ENCODE measurements around the gene ST6GALNAC6.

Gene ST6GALNAC6

DNA sequence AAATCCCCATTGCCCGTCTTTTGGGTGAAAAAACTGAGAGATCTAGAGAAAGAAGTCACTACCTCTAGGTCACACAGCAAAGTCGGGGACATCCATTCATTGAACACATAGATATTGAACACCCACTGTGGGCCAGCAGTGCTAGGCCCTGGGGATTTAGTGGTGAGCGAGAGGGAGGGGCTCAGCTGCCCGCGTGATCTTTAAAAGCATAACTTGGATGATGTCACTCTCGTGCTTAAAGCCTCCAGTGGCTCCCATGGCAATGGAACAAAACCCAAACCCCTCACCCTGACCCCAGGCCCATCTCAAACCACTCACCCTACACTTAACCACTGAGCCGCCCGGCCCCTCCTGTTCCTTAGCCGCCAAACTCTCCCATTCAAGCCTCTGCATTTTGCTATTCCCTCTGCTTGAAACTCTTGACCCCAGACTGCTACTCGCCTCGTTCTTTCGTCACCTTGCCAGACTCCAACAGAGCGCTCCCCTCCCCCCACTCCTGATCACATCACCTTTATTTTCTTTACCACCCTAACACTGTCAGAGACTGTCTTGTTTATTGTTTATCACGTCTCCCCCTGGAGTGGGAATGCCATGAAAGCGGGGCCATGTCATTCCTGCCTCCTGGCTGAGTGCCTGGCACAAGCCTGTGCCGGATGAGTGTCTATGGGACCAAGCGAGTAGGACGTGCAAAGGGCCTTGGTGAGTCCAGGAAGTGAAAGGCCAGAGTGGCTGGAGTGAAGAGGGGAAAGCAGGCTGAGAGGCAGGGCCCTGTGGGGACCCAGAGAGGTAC lies 31.9 kb upstream of the ST6GALNAC6 start:
- DNase-seq = no peak

DNA sequence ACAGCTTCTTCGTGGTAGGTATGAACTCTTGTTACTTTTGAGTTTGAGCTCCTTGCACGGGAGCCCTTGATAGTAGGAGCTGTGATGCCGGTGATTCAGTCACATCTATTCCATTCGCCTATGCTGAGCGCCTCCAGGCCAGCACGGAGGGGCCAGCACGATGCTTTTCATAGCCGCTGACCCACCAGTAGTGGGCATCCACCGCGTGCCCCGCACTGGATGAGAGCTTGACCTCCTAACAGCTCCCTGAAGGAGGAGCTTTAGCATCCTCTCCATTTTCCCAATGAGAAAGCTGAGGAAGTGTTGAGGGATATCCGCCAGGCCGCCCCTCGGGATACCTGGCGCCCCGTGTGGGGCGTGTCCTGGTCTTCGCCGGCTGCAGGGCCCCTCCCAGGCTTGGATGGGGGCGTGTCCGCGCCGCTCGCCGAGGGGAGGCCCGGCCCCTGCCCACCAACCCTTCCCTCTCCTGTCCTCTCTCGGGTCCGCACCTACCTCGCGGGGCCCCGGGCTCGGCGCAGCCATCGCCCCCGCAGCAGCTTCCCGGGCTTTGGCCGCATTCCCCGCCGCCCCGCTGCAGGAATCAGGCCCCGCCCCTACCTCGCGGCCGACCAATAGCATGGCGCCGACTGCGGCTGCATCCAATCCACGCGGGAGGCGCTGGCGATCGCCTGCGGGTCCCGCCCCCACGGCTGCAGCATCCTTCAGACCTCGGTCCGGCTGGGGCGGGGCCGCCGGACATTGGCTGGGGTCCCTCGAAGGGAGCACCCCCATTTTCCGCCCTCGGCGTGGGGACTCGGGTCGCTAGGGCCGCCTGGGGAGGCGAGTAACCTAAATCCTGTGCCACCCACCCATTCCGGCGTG lies 31.1 kb upstream of the ST6GALNAC6 start, which contains the start of gene PIP5KL1:
TSS of gene PIP5KL1 (minus strand) at position 547 of the 861 bp plus-strand sequence. CDS start at position 522, 25 bp downstream.
- peak; percentile 71 for DNase-seq

DNA sequence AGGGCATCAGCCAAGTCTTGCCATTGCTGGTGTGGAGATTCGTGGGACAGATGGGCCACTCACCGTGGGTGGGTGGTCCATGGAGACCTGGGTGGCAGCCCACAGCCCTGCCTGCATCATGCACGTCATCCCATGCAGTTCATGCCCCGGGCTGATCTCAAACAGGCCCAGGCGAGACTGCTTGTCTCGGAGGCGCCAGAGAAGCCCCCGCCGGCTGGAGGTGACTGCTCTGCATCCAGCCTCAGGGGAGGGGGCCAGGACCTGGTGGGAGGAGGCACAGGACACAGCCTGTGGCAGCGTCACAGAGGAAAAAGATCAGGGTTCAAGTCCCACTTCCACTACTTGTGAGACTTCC lies 30.2 kb upstream of the ST6GALNAC6 start:
- DNase-seq = no peak

DNA sequence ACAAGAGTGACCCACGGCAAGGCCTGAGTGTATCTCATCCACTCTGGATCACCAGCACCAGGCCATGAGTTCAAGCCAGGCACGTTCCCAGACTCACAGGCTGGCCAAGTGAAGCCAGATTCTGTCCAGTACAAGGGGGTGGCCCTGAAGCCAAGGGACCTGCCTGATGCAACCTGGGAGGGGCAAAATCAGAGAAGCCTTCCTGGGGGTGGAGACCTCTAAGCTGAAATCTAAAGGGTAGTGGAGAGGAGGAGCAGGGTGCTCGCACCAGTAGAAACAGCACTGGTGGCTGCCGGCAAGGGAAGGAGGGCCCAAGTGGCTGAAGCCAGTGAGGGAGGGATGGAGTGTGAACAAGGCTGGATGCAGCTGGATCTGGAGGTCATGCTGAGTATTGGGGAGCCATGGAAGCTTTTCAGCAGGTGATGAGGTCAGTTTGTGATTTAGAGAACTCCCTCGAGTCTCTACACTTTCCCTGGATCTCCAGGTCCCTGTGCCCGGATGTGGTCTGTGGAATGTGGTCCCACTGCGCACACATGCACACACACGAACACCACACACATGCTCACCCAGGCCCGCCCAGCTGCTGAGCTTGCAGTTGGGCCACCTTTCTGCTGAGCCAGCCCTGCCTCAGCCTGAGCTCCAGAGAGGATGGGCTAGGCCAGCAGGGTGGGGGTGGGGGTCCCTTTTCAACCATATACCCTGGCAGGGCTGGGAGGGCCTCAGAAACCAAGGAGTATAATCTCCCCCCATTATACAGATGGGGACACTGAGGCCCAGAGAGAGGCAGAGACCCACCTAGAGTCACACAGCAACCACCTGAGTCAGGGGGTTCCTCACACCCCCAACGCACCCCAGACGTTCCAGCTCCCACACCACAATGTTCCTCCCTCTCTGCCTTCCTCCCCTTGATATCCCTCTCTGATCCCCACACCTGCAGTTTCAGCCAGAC lies 29.5 kb upstream of the ST6GALNAC6 start:
- DNase-seq = no peak

DNA sequence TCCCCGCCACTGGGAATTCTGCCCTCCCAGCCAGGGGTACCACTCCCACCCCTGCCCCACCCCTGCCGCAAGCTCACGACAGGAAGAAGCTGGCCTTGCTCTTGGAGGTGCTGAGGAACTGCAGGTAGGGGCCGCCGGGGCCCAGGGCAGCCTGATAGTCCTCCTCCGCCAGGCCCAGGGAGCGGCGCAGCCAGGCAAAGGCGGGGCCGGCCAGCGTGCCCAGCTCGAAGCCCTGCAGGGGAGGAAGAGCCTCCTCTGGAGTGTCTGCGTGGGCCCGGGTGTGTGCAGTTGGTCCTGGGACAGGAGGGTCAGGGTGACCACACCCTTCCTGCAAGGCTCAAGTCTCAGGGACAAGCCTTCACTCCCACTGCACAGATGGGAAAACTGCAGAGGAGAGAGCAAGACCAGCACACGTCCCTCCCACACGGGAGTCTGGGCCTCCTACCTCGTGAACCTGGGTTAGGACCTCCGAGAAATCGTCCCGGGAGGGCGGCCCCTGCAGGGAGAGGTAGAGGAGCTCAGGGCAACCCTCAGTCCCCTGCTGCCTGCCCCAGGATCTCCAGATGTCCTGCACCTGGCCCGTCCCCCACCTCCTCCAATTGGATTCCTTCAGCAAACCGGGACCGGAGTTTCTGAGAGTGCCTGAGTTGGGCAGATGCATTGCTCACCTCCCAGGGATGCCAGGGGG lies 28.7 kb upstream of the ST6GALNAC6 start:
- DNase-seq = no peak

DNA sequence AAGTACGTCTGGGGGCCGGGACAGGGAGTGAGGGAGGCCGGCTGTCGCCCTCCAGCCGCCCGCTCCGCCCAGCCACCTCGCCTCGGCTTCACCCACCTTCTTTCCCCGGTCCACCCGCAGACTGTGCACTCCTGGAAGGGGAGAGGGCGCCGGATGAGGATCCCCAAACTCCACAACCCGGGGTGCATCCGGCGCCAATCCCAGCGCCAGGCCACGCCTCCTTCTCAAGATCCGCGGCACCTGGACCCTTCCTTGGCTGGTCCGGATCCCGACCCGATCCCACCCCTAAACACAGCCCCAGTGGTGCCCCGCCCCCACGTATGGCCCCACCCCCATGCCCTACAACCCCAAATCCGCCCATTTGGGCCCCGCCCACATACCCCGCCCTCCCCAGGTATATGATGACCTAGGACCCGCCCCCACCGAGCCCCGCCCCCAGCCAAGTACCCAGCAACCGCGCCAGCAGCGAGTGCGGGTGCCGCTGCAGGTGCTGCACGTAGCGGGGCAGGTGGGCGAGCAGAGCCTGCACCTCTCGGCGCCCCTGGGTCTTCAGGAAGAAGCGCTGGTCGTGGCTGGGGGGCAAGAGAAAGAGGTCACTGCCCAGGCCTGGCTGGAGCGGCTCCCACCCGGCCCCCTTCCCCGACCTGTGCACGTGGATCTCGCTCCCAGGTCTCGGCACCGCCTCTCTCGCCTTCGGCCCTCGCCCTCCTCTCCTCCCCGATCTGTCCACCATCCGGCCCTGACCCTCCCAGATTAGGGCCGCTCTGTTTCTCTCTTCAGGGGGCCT lies 28.0 kb upstream of the ST6GALNAC6 start:
- peak; percentile 86 for DNase-seq

DNA sequence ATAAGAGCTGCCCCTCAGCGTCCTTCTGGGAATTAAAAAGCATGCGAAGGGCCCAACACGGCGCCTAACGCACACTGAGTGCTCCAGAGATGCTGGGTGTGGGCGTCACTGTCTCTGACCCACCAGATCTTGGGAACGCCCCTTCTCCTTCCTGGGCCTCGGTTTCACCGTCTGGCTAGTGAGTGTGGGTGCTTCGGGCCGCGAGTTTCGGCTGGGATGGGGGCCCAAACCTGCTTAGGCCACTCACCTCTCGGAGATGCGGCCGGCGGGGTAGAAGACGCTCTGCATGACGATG lies 27.4 kb upstream of the ST6GALNAC6 start:
- DNase-seq = no peak

DNA sequence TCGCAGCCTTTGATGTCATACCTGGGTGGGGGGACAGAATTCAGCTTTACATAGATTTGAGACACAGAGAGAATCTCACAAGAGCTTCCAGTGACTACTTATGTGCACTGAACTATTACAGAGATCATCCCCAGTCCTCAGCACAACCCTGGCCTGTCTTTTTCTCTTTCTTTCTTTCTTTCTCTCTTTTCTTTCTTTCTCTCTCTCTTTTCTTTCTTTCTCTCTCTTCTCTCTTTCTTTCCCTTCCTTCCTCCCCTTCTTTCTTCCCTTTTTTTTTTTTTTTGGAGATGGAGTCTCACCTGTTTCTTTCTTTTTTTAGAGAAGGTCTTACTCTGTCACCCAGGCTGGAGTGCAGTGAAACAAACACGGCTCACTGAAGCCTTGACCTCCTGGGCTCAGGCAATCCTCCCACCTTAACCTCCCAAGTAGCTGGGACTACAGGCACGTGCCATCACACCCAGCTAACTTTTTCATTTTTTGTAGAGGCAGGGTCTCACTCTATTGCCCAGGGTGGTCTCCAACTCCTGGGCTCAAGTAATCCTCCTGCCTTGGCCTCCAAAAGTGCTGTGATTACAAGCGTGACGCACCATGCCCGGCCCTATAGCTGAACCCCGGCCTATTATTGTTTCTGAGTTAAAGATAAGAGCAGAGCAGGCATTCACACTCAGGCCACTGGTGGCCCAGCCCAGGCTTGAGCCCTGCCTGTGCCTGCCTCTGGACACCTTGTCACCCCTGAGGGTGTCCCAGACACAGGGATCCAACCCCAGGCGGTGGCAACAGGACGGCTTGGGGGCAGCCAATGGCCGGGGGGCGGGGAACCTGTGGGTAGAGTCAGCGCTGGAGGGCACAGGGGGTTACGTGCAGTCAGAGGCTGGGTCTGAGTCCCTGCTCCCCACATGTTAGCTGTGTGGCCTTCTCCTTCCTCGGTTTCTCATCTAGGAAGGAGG lies 26.8 kb upstream of the ST6GALNAC6 start:
- DNase-seq = no peak

DNA sequence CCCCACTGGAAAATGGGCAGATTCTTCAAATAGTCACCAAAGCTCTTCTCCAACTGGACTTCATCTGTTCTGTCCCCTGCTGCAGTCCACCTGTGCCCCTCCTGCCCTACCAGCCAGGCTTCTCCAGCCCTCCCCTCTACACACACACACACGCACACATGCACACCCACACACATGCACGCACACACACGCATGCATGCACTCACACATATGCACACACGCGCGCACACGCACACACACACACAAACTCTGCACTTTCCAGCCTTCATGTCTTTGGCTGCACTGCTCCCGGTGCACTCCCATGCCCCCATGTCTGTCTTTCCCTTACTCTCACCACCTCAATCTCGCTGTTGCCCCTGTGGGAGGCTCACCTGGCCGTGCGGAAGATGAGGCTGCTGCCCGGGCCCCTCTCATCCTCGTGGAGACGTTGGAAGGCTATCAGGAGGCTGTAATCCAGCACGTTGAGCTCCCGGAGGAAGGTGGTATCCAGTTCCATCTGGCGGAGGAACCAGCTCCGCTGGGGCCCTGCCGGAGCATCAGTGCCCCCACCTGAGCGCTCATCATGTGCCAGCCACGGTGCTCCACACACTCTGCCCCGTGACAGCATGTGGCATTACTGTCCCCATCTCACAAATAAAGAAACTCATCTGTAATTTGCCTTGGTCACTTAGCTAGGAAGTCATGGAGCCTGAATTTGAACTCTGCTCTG lies 25.5 kb upstream of the ST6GALNAC6 start:
- DNase-seq = no peak

DNA sequence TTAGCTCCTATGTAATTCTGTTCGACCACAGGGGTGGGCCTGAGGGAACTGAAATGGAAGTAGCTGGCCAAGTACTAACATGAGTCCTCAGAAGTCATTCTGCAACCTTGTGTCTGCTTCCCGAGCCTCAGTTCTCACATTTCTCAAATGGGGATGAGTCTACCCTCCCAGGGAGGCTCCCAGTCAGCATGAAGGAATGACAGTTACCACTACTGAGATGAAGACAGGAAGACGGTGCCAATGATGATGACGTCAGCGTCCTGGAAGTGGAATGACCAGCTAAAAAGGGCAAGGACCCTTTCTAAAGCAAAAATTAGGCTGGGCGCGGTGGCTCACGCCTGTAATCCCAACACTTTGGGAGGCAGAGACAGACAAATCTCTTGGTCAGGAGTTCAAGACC lies 24.4 kb upstream of the ST6GALNAC6 start:
- no peak for DNase-seq

DNA sequence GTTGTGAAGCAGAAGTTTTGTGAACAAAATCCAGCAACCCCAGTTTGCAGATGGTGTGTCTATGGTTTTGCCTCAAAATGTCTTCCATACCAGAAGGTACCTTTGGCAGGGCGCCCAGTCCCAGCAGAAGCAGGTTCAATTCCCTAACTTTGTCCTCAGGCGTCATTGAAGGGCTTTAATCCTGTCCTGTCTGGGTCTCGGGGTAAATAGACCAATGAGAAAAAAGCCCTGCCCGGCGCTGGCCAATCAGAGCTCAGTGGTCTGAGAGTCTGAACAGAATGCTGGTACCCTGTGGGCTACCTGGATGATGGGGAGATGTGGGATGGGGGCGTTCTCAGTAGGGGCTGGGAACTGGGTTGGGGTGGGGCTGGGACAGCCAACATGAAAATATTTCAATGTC lies 23.6 kb upstream of the ST6GALNAC6 start:
- no peak for DNase-seq

DNA sequence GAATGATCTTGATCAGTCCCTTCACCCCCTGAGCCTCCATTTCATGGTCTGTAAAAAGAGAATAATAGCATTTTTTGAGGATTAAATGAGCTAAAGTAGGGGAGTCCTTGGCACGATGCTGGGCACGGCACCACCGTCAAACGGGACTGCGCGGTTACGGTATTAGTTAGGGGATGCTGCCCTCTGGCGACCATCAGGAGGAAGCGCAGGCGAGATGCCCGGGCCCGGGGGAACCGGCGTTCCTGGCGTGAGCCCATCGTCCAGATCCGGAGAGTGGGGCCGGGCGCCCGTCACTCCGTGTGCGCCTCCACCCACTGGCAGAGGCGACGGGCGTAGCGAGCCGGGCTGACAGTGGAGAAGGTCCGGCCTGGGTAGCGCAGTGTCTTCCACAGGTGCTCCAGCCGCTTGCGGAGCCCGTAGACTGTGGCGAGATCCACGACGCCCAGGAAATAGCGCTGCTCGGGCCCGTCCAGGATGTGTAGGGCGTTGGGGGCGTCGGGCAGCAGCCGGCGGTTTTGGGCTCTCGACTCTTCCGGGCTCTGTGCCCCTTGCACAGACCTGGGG lies 22.2 kb upstream of the ST6GALNAC6 start:
- peak; percentile 83 for DNase-seq

DNA sequence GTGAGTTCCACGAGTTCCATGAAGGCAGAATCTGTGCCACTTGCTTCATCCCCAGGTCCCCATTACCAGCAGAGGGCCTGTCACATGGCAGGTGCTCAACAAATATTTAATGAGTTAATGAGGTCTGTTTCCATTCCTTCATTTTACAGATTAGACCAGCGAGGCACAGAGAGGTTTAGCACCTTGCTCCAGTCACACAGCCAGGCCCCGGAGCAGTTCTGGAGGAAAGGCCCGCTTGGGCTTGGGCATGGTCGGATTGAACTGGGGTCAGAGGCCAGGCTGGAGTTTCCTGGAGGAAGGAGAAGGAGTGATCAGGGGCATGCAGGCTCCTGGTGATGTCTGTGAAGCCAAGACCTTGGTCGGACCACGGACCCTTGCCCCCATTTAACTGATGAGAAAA lies 21.4 kb upstream of the ST6GALNAC6 start:
- DNase-seq = no peak

DNA sequence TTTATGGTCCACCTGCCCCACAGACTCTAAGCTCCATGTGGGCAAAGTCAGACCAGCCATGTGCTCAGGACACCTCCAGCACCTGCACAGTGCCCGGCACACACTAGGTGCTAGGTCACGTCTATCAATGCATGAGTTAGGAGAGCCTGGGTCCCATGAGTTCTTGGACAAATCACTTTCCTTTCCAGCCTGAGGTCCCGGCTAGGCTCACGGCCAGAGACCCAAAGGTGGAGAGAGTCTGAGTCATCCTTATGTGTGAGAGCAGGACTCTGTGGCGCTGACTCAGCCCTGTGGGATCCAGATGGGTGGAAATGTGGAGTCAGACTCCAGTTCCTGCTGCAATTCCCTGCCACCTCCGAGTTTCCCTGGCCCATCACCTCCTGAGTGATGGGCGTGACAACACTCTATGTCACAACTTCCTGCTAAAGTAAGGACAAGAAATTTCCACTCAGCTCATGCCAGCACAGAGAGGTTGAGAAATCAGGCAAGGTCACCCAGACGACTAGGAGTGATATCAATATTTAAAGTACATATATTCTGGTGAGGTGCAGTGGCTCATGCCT lies 19.9 kb upstream of the ST6GALNAC6 start:
- DNase-seq = no peak

DNA sequence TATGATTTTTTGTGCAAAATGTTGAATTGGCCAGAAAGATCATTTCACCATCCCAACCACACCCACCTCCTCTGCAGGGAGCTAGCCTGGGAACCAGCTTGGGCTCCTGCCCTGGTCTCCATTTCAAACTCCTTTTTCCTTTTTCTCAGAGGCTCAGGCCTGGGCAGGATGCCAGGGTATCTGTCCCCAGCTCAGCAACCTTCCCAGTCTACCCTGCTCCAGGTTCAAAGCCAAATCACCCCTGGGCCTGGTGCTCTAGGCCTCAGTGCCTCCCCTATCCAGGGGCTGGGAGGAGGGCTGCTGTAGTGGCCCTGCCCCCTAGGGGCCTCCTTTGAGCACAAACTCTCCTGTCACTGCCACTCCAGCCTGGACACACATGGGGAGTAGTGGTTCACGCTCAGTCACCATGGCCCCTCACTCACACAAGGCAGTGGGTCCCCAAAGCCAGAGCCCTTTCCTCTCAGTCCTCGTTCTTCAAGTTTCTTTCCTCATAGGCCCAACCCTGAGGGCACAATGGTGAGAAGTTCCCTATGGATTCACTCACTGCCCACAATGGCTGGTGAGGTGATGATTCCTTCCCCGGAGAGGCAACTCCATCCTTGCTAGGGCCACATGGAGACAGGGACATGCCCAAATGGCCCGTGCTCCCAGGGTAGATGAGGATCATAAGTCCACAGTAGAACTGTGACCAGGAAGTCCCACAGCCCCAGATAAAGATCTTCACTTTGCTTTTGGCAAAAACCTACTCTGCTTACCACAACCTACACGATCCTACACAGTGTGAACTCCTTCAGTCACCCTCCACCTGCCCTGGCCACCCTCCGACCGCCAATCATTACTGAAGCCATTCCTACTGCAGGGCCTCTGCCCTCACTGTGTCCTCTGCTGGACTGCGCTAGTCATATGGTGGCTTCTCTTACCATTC lies 19.0 kb upstream of the ST6GALNAC6 start:
- DNase-seq = no peak

DNA sequence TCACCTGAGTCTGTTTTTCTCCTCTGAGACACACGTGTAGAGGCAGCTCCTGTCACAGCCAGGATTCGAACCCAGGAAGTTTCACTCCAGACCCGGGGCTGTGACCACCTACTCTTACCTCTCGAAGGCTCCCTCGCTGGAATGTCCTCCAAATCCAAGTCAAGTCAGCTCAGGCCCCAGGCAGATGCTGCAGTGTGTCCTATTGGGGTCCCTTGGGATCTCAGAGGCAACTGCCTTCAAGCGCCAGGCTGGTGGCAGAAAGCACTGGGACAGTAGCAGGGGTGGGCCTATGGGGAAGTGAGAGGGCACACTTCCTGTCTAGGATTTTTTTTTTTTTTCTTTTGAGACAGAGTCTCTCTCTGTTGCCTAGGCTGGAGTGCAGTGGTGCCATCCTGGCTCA lies 18.2 kb upstream of the ST6GALNAC6 start:
- no peak for DNase-seq

DNA sequence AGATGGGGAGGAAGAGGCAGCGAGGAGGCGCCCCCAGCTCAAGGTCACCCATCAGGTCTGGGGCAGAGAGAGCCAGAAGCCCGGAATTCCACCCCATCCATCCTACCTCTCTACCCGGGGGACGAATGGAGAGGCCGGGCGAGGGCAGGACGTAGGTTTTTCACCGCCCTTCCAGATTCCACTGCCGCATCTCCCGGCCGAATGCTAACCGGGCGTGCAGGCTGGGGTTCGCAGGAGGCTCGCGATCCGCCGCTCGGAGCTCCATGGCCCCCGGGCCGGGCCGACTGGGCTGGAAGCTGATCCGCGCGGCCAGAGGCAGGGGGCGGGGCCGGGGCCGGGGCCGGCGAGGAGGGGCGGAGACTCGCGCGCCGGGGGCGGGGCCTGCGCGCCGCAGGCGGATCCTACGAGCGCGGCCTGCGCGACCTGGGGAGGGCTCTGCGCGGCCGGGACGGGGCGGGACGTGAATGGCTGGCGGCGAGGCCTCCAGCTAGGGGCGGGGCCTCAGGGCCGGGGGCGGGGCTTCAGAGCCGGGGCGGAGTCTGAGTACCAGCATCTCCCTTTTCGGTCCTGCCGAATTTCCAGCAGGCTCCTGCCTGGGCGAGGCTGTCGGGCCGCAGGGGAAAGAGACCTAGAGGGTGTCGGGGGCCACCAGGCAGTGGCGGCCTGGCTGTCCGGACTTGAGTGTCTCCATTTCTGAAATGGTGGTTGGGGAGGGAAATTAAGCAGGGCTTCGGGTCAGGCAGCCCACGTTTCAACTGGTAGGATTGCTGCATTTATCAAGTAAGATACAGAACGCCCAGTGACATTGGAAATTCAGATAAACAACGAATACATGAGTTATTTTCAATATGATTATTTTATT lies 17.5 kb upstream of the ST6GALNAC6 start, which contains the start of gene ST6GALNAC4:
TSS of gene ST6GALNAC4 (minus strand) at position 322 of the 862 bp plus-strand sequence. CDS start 622 bp downstream, outside the sequence.
- DNase-seq = peak; percentile 95
